Stimulated activated CD8-positive, alpha-beta memory T cell treated with anti-CD3 and anti-CD28 coated beads, Interleukin-4, amount 100 ng/mL, for 4 hours (primary cell): ENCODE results near the gene EFNA3.
"Not testable (repeated sequence)": the region's sequence is repeated elsewhere in the genome, so short reads cannot be mapped to it uniquely, and the experiment has no call there.

Experiments
- DNase-seq, 2 donors: peaks; one replicate each; pipeline ENCODE4 v3.0.0-alpha.2; 2020; ENCODE audit warnings: low read depth in 2 of 2, low spot score in 1 of 2

Gene EFNA3

DNA sequence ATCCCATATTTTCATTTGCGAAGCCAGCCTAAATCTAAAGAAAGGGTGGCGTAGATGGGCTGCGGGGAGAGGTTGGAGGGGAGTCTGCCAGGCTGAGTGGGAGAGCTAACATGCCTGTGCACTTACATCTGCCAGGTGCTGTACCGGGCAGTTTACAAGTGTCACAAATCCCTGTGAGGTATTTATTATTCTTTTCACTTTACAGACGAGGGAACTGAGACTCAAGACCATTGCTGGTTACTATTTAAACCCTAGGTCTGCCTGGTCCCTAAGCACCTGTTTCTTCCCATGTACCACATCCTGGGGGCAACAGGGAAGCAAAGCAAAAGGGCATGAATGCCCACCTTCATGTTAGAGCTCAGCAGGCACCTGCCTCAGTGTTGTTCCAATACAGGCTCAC, 29.7 kb downstream of the EFNA3 start:
- no peak for DNase-seq

- no peak for DNase-seq
Observed at GRCh38 chr1:155110381-155110780, 31.7 kb downstream of the EFNA3 start.

DNA sequence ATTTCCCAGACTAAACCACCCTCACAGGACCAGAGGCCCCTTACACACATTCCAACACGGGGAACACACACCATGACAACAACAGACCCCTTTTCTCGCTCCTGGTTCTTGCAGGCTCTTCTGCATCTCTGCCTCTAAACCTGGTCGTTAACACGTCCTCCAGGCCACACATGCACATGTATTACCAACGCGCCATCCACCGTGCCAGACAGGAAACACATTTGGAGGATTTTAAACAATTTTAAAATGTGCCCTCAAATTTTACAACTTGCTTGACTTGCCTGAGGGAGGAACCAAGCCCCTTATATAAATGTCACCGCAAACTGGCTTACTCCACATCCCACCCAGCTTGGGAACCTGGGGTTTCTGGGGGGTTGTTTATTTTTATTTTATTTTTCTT, 32.2 kb downstream of the EFNA3 start:
- no peak for DNase-seq

- no peak for DNase-seq
Observed at GRCh38 chr1:155113450-155113980, 34.9 kb downstream of the EFNA3 start.

GRCh38 chr1:155116113-155116764, 37.6 kb downstream of the EFNA3 start:
- no peak for DNase-seq

- DNase-seq, result no peak
Observed at GRCh38 chr1:155117610-155118009, 39.0 kb downstream of the EFNA3 start.

DNA sequence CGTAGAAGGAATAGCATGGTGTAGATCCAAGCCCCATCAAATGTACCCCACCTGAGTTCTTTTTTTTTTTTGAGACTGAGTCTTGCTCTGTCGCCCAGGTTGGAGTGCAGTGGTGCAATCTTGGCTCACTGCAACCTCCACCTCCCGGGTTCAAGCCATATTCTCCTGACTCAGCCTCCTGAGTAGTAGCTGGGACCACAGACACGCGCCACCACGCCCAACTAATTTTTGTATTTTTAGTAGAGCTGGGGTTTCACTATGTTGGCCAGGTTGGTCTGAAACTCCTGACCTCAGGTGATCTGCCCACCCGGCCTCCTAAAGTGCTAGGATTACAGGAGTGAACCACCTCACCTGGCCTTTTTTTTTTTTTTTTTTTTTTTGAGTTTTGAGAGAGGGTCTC, 39.5 kb downstream of the EFNA3 start:
- not testable (repeated sequence) for DNase-seq

DNA sequence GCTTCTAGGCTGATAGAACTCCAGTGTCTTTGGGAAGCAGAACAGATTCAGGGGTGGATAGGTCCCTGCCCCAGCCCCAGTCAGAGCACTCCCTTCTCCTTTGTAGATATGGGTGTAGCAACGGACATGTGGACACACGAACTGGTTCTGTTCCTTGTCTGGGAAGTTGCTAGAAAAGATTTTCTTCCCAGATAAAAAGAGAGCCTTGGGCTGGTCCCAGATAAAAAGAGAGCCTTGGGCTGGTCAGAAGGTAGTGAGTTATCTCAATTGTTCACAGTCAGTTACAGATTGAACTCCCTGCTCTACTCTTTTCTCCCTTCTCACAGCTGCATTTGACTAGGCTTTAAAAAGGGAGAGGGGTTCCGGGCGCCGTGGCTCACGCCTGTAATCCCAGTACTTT, 41.6 kb downstream of the EFNA3 start:
- no peak for DNase-seq

DNA sequence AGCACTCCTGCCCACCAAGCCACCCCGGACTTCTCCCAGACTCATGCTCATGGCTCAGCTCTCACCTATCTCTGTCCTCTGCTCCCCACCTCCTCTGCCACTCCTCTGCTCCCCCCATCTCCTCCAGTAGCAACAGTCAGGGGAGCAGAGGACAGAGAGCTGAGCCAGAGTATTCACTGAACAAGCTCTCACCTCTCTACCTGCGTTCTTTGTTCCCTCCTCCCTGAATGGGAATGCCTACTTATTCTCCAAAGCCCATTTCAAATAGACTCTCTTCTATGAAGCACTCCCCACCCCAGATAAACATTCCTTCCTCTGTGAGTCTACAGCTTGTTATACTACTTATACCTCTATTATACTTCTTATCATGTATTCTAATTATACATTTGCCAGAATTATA, 42.6 kb downstream of the EFNA3 start:
- no peak for DNase-seq

DNA sequence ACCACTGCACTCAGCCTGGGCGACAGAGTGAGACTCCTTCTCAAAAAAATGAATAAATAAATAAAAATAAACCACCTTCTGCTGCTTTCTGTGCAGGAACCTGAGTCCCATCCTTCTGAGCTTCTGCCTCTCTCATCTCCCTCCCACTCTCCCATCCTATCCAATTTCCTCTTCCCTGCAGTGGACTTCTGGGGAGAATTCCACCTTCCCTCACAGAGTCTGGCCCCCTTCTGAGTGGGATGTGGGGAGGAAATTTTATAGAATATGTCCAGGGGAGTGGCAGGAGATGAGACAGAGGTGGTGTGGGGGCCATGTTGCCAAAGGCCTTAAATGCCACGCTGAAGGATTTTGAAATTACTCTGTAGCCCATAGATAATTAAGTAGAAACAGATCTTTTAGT, 43.7 kb downstream of the EFNA3 start:
- no peak for DNase-seq

- no peak for DNase-seq
Observed at GRCh38 chr1:155123801-155124200, 45.2 kb downstream of the EFNA3 start.

DNA sequence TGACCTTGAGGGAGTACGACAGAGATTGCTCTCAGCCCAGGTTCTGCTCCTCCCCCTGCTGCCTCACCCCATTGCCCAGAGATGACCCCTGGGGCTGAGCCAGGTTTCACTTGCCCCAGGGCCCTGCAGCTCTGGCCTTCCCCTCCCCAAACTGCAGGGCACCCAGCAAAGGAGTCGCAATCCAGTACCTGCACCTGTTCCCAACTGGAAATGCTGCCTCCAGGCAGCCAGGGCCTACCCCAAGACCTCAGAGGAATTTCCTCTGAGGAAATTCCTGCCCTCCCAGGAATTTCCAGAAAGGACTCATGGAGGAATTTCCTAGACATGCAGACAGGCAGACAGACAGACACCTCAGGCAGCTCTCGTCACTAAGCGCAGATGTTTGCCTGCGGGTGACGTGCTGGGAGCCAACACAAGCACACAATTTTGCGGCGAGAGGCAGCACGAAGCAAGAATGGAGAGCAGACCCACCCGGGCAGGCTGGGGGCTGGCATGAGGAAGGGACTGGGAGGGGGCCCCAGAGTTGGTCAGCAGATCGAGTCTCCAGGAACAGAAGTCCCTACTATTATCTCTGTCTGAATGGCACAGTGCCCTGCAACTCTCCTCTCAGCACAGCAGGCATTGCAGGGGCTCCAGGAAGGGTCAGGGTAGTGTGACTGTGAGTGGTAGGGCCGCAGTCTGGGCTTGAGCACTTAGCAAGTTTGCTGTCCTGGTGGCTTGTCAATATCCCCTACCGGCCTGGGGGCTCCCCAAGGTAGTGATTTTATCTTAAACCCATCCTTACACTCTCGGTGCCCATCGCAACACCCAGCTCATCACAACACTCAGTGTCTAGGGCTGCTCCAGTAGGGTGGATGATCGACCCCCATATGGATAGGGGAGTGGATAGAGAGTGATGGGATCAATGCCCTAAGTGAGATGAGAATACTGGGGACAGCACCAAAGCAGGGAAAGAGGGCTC, 46.1 kb downstream of the EFNA3 start:
- no peak for DNase-seq

GRCh38 chr1:155125511-155125945, 46.9 kb downstream of the EFNA3 start:
- no peak for DNase-seq

DNA sequence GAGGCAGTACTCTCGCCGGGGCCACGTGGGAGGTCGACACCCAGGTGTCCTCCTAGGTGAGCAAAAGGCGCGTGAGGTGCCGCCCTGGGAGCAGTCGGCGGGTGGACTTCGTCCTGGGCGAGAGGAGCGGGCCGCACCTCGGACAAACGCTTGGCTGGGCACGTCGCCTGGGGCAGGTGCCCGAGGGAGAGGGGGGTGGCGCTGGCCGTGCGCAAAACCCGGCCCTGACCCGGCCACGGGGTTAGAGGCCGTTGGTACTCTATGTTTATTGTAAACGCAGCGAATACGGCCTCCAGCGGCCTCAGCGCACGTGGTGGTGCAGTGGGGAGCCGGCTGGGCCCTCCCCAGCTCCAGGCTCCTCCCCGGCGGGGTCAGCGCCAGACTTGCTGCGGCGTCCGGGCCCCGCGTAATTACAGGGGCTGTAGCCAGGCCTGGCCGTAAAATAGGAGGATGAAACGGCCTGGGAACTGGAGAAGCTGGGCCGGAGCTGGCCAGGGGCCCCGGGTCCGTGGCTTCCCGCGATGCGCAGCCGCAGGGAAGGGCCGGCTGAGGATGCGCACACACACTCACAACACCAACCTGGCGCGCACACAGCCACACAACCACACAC, 47.4 kb downstream of the EFNA3 start:
- no peak for DNase-seq

GRCh38 chr1:155126556-155127104, 48.0 kb downstream of the EFNA3 start:
- DNase-seq, result peak in 1 of 2 donors; percentile 12

DNA sequence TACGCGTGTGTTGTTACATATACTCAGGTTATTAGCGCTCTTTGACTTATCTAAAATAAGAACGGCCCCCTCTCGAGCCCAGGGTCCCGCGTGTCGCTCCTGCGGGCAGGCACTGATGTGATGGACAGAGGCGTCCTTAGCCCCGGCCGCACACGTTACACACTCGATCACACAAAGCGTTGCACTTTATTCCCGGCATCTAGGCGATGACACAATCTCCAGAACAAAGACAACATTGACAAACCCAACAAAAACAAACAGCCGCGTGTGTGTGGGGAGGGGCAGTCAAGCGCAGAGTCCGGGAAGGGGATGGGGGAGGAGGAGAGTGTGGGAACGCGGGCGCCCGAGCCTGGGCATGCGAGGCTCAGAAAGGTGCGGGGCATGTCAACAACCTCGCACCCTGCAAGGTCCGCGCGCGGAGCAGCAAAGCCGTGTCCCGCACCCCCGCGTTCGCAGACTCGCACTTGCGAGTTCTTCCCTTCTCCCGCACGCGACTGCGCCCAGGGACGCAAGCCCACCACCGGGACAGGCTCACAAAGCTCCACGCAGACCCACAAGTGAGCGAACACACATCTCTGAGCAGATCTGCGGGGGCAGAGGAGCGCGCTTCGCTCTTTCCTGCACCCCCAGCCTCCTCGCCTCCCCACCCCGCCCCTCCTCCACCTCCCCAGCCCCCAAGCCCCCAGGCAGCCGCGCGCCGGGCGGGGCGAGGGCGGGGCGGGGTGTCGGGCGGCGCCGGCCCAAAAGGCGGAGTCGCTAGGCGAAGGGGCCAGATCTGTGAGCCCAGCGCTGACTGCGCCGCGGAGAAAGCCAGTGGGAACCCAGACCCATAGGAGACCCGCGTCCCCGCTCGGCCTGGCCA, 48.7 kb downstream of the EFNA3 start, which contains the start of gene EFNA1:
TSS of gene EFNA1 (plus strand) at position 772 of the 862 bp plus-strand sequence. CDS start 102 bp downstream, outside the sequence.
- peak; percentile 3 to 17 for DNase-seq

GRCh38 chr1:155127967-155128754, 49.5 kb downstream of the EFNA3 start:
- no peak for DNase-seq

- DNase-seq, result no peak
Observed at GRCh38 chr1:155128755-155129473, 50.3 kb downstream of the EFNA3 start.
